Fibroblast of lung (primary cell): ENCODE measurements around the gene EML4.
"Not testable (repeated sequence)": the region's sequence is repeated elsewhere in the genome, so short reads cannot be mapped to it uniquely, and the experiment has no call there.

Experiments used
- EZH2 ChIP-seq: IDR thresholded peaks from 2 replicates; pipeline ENCODE4 v1.5.1; 2012; ENCODE audit warnings: low read length, control low read depth, mild to moderate bottlenecking; ENCODE audit errors: missing control alignments
- TF ChIP-seq, protein P1 (sequence below), 2 donors: IDR thresholded peaks in 1 of 2; conservative IDR thresholded peaks in 1 of 2; 1 replicate in 1 of 2; 2 replicates in 1 of 2; pipeline ENCODE4 v1.5.1; 2011 to 2012; ENCODE audit warnings: low read length in 2 of 2, control low read depth in 1 of 2, inconsistent platforms in 1 of 2, low read depth in 1 of 2, mild to moderate bottlenecking in 1 of 2

- TF ChIP-seq, protein P1, sequence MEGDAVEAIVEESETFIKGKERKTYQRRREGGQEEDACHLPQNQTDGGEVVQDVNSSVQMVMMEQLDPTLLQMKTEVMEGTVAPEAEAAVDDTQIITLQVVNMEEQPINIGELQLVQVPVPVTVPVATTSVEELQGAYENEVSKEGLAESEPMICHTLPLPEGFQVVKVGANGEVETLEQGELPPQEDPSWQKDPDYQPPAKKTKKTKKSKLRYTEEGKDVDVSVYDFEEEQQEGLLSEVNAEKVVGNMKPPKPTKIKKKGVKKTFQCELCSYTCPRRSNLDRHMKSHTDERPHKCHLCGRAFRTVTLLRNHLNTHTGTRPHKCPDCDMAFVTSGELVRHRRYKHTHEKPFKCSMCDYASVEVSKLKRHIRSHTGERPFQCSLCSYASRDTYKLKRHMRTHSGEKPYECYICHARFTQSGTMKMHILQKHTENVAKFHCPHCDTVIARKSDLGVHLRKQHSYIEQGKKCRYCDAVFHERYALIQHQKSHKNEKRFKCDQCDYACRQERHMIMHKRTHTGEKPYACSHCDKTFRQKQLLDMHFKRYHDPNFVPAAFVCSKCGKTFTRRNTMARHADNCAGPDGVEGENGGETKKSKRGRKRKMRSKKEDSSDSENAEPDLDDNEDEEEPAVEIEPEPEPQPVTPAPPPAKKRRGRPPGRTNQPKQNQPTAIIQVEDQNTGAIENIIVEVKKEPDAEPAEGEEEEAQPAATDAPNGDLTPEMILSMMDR (conservative IDR thresholded peaks at IDR 0.05 in 1 of 2, IDR thresholded peaks at IDR 0.05 in 1 of 2; ENCODE audit: low read depth in 1 of 2, low read length in 2 of 2) = not testable (repeated sequence)
- TF ChIP-seq EZH2 = not testable (repeated sequence)
These were observed 42.3 kb upstream of the EML4 start for GRCh38 chr2:42126873-42127272.
